Stimulated activated CD4-positive, alpha-beta T cell treated with anti-CD3 and anti-CD28 coated beads, Interleukin-12 subunit alpha, Interleukin-12 subunit beta, amount 100 ng/mL, for 24 hours (primary cell): ENCODE results near the gene OPCML.

Experiments used
- DNase-seq, 2 experiments: peaks; one replicate each; pipeline ENCODE4 v3.0.0-alpha.2; 2020; ENCODE audit warnings: low read depth in 2 of 2

The OPCML gene

GRCh38 chr11:132671851-132672370 lies 860.4 kb downstream of the OPCML start:
- no peak for DNase-seq

GRCh38 chr11:132670921-132671675 lies 861.2 kb downstream of the OPCML start:
- DNase-seq: no peak

GRCh38 chr11:132669949-132670348 lies 862.4 kb downstream of the OPCML start:
- no peak for DNase-seq

GRCh38 chr11:132665205-132665604 lies 867.1 kb downstream of the OPCML start:
- no peak for DNase-seq

- no peak for DNase-seq
Observed at GRCh38 chr11:132658696-132659095, 873.6 kb downstream of the OPCML start.

- no peak for DNase-seq
Observed at GRCh38 chr11:132658004-132658403, 874.3 kb downstream of the OPCML start.

- no peak for DNase-seq
Observed at GRCh38 chr11:132655187-132655855, 877.0 kb downstream of the OPCML start.

- no peak for DNase-seq
Observed at GRCh38 chr11:132653237-132653636, 879.1 kb downstream of the OPCML start.

GRCh38 chr11:132650969-132651720 lies 881.2 kb downstream of the OPCML start:
- no peak for DNase-seq

- DNase-seq: no peak
Observed at GRCh38 chr11:132649277-132649676, 883.0 kb downstream of the OPCML start.

- DNase-seq: no peak
Observed at GRCh38 chr11:132648851-132649250, 883.5 kb downstream of the OPCML start.

GRCh38 chr11:132646890-132647289 lies 885.4 kb downstream of the OPCML start:
- no peak for DNase-seq

GRCh38 chr11:132644520-132645239 lies 887.6 kb downstream of the OPCML start:
- no peak for DNase-seq

- DNase-seq: no peak
Observed at GRCh38 chr11:132643239-132643638, 889.1 kb downstream of the OPCML start.

GRCh38 chr11:132640952-132641351 lies 891.3 kb downstream of the OPCML start:
- no peak for DNase-seq

GRCh38 chr11:132639986-132640385 lies 892.3 kb downstream of the OPCML start:
- DNase-seq: no peak

- no peak for DNase-seq
Observed at GRCh38 chr11:132639403-132639802, 892.9 kb downstream of the OPCML start.

GRCh38 chr11:132638423-132638822 lies 893.9 kb downstream of the OPCML start:
- no peak for DNase-seq

- no peak for DNase-seq
Observed at GRCh38 chr11:132636523-132636922, 895.8 kb downstream of the OPCML start.

GRCh38 chr11:132632641-132633124 lies 899.6 kb downstream of the OPCML start:
- DNase-seq: no peak

GRCh38 chr11:132631989-132632388 lies 900.3 kb downstream of the OPCML start:
- no peak for DNase-seq

GRCh38 chr11:132627981-132628380 lies 904.3 kb downstream of the OPCML start:
- DNase-seq: no peak
